ENCODE results near the gene ACVR1.

ACVR1 gene

DNA sequence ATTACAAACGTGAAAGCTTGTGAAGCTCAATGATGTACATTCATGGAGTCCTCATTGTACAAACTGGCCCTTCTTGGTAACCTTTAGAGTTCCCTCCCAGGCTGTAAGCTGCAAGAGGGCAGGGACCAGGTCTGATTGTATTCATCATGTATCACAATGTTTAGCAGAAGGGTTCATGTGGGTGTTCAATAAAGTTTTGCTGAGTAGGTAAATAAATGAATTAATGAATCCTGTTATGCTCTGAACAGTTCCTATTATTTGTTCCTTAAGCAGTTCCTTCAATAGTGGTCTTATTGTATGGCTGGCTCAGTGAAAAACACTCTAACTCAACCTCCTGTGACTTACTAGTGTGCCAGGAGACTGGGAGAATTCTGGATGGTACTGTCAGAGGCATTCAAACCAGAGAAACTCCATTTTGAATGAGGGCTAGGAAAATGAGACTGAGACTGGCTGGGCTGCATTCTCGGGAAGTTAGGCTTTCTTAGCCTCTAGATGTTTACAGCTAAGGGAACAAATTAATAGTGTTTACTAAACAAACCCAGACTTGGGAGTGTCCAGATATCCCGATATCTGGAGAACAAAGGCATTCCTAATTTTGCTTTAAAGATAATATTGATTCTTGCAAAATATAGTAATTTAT lies 1.8 kb upstream of the ACVR1 start:
- H3K4me1 Mint-ChIP-seq (ENCODE audit: low read depth): peaks cover 43% of the 10 kb centered on the region
- H3K9me3 Mint-ChIP-seq: no peaks in the 10 kb centered on the region
- no peaks in the 10 kb centered on the region for H3K27me3 Mint-ChIP-seq
- DNase-seq: no peak
- peak overlapping the region; percentile 81 for H3K4me3 Mint-ChIP-seq
- peaks cover 9% of the 10 kb centered on the region for H3K36me3 Mint-ChIP-seq (ENCODE audit: low read depth)
- H3K27ac Mint-ChIP-seq: no peak overlapping the region

- Mint-ChIP-seq H3K36me3 (ENCODE audit: low read depth) (peaks cover 14% of the 10 kb centered on the region), H3K27me3 (no peaks in the 10 kb centered on the region), H3K4me3 (peak overlapping the region; percentile 81), H3K9me3 (no peaks in the 10 kb centered on the region), H3K4me1 (ENCODE audit: low read depth) (peaks cover 54% of the 10 kb centered on the region), H3K27ac (peak overlapping the region; percentile 58)
- DNase-seq: no peak
These were observed 632 bp upstream of the ACVR1 start for GRCh38 chr2:157876786-157877138.

- Mint-ChIP-seq H3K4me1 (ENCODE audit: low read depth) (peaks cover 65% of the 10 kb centered on the region), H3K4me3 (peak overlapping the region; percentile 89)
- DNase-seq: peak; percentile 82
These were observed 477 bp downstream of the ACVR1 start for GRCh38 chr2:157875641-157876065.

DNA sequence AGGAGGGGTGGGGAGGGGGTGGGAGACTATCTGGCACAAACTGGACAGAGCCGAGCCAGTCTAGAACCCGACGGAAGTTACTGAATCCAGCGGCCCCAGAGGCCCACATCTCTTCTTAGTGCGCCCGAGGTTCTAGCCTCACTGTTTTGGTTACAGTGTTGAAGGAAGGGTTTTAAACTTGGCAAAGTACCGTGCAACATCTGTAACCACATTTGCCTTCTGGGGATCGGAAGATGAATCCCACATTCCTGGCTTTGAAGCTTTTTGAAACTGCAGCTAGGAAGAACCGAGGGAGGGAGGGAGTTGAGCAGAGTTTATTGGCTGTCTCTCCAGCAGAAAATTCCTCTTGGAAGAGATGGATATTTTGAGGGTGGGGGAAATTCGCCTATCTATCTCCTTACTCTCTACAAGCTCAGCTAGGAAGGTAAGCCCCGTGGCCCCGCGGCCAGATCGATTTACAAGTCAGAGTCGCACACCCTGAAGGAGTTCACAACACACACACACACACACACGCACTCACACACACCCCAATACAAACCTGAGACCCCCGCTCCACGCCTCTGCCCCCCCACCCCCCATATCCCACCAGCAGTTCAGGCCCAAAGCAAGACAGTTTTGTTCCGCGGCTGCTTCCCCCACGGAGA lies 1.0 kb downstream of the ACVR1 start:
- H3K27me3 Mint-ChIP-seq: no peaks in the 10 kb centered on the region
- peak overlapping the region; percentile 83 for H3K27ac Mint-ChIP-seq
- peaks cover 68% of the 10 kb centered on the region for H3K4me1 Mint-ChIP-seq (ENCODE audit: low read depth)
- no peaks in the 10 kb centered on the region for H3K9me3 Mint-ChIP-seq
- H3K4me3 Mint-ChIP-seq: peak overlapping the region; percentile 89
- DNase-seq: no peak
- H3K36me3 Mint-ChIP-seq (ENCODE audit: low read depth): peaks cover 15% of the 10 kb centered on the region

More at GRCh38 chr2:157875641-157876065, 477 bp downstream of the ACVR1 start:
- H3K27ac Mint-ChIP-seq: peak overlapping the region; percentile 83
- peaks cover 15% of the 10 kb centered on the region for H3K36me3 Mint-ChIP-seq (ENCODE audit: low read depth)
- no peaks in the 10 kb centered on the region for H3K9me3 Mint-ChIP-seq
- H3K27me3 Mint-ChIP-seq: no peaks in the 10 kb centered on the region

- DNase-seq: no peak
- no peaks in the 10 kb centered on the region for H3K9me3 Mint-ChIP-seq
- H3K27ac Mint-ChIP-seq: peak overlapping the region; percentile 83
- H3K27me3 Mint-ChIP-seq: no peaks in the 10 kb centered on the region
- H3K36me3 Mint-ChIP-seq (ENCODE audit: low read depth): peaks cover 15% of the 10 kb centered on the region
- peak overlapping the region; percentile 89 for H3K4me3 Mint-ChIP-seq
- H3K4me1 Mint-ChIP-seq (ENCODE audit: low read depth): peaks cover 75% of the 10 kb centered on the region
These were observed 1.8 kb downstream of the ACVR1 start for GRCh38 chr2:157874348-157874747.

DNA sequence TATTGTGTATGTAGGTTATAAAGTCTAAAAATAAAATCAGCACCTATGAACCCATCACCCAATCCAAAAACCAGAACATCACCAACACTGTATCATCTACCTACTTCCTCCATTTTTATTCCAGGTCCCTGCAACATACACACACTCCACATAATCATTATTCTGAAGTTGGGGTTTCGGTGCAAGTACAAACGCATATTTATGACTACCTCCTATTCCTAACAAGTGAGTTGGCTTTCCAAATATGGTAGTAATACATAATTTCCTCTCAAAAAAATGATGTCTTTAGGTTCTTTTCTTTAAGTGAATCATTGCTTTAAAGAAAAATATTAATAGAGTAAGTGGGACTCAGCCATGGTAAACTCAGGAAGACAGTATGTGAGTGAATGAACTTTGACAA lies 3.3 kb downstream of the ACVR1 start:
- Mint-ChIP-seq H3K36me3 (ENCODE audit: low read depth) (peaks cover 18% of the 10 kb centered on the region), H3K27ac (no peak overlapping the region), H3K9me3 (no peaks in the 10 kb centered on the region), H3K4me1 (ENCODE audit: low read depth) (peaks cover 75% of the 10 kb centered on the region), H3K4me3 (peak overlapping the region; percentile 10), H3K27me3 (no peaks in the 10 kb centered on the region)
- DNase-seq: no peak

- H3K36me3 Mint-ChIP-seq (ENCODE audit: low read depth): peaks cover 26% of the 10 kb centered on the region
- no peak overlapping the region for H3K4me3 Mint-ChIP-seq
- DNase-seq: no peak
- H3K27me3 Mint-ChIP-seq: no peaks in the 10 kb centered on the region
- H3K4me1 Mint-ChIP-seq (ENCODE audit: low read depth): peaks cover 78% of the 10 kb centered on the region
- H3K9me3 Mint-ChIP-seq: no peaks in the 10 kb centered on the region
- H3K27ac Mint-ChIP-seq: no peak overlapping the region
These were observed 4.7 kb downstream of the ACVR1 start for GRCh38 chr2:157871415-157871814.

DNA sequence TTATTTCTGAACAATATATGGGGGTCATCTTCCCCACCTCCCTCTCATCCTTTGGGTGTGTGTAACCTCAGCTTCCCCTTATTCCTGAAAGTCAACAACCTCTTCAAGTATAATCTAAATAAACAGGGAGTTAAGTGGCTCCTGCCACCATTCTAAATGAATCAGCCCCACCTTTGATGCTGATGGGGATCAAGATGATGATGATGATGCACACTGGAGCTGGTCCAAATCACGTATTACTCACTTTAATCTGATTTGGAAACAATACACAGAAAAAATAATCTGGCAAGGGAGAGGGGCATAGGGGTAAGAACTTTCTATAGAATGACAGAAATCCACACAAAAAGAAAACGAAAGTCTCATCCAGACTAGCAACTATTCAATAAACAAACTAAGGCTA lies 7.1 kb downstream of the ACVR1 start:
- H3K27ac Mint-ChIP-seq: peak overlapping the region; percentile 69
- peaks cover 84% of the 10 kb centered on the region for H3K4me1 Mint-ChIP-seq (ENCODE audit: low read depth)
- H3K36me3 Mint-ChIP-seq (ENCODE audit: low read depth): peaks cover 32% of the 10 kb centered on the region
- H3K4me3 Mint-ChIP-seq: no peak overlapping the region
- H3K9me3 Mint-ChIP-seq: peaks cover 3% of the 10 kb centered on the region
- DNase-seq: no peak
- no peaks in the 10 kb centered on the region for H3K27me3 Mint-ChIP-seq

- Mint-ChIP-seq H3K9me3 (peaks cover 3% of the 10 kb centered on the region), H3K36me3 (ENCODE audit: low read depth) (peaks cover 32% of the 10 kb centered on the region), H3K27ac (no peak overlapping the region), H3K27me3 (no peaks in the 10 kb centered on the region), H3K4me1 (ENCODE audit: low read depth) (peaks cover 71% of the 10 kb centered on the region), H3K4me3 (no peak overlapping the region)
- DNase-seq: no peak
These were observed 8.4 kb downstream of the ACVR1 start for GRCh38 chr2:157867703-157868102.

DNA sequence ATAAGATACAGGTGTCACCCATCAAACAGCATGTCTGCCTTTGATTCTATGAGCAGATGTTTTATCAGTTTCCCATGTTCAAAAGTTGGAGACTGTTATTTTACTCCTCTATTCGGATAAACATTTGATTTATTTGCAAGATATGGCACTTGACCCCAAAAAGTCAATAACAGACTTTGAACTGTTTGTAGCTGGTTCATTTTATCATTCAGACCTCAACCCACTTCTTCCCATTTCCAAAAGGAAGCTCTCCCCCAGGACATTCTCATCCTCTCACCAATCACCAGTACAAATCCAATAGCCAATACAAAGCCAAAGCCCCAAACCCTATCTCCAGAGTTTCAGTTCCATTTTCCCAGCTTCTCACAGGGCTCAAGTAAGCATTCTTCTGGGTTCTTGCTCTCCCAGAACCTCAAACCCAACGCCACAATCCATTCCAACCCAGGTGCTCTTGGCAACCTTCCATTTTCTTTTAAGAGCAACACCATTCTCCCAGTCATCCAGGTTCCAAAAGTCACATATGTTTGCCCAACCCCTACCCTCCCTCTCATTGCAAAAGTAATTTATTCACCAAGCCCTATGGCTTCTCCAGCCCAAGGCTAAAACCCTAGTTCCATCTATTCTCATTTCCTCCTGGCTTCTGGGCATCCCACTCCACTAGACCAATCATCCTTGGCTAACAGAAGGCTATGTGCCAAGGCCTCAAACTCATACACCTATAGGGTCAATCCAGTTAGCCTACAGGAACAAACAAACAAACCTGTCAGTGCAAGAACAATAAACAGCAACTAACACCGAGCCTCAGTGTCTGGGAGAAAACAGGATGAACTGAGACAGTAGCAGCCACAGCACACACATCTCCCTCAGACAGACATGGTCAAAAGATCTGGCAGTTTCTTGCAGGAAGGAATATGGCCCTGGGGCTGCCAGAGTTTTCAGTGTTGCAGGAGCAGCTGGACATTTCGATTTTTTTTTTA lies 9.2 kb downstream of the ACVR1 start:
- no peak overlapping the region for H3K4me3 Mint-ChIP-seq
- no peak for DNase-seq
- H3K9me3 Mint-ChIP-seq: peaks cover 3% of the 10 kb centered on the region
- peaks cover 63% of the 10 kb centered on the region for H3K4me1 Mint-ChIP-seq (ENCODE audit: low read depth)
- H3K27ac Mint-ChIP-seq: peak overlapping the region; percentile 8
- H3K27me3 Mint-ChIP-seq: no peaks in the 10 kb centered on the region
- H3K36me3 Mint-ChIP-seq (ENCODE audit: low read depth): peaks cover 29% of the 10 kb centered on the region

GRCh38 chr2:157866202-157866601 lies 9.9 kb downstream of the ACVR1 start:
- DNase-seq: no peak
- Mint-ChIP-seq H3K4me1 (ENCODE audit: low read depth) (peaks cover 57% of the 10 kb centered on the region), H3K27ac (no peak overlapping the region), H3K36me3 (ENCODE audit: low read depth) (peaks cover 27% of the 10 kb centered on the region), H3K9me3 (peaks cover 3% of the 10 kb centered on the region), H3K4me3 (no peak overlapping the region), H3K27me3 (no peaks in the 10 kb centered on the region)

DNA sequence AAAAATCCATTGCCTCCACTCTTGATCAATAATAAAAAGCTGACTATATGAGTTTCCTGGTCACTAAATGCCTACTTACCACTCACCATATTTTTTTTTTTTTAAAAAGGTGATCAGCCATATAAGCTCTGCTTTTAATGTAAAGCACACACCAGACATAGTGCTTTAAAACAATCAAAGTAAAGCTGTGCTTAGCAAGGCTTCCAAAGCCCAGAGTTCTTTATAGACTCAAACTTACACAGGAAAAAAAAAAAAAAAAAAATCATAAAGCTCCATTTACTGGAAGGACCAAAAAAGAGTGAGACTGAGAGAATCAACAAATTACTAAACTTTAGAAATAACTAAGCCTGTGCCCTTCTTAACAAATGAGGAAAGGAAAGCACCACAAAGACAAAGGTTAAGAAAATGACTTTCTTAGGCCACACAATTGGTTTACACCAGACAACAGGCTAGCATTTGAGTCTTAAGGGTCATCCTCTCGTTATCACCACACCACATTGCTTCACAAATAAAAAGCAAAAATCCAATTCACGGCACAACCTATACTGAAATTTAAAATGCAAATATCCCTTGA lies 11.2 kb downstream of the ACVR1 start:
- no peak for DNase-seq
- Mint-ChIP-seq H3K27ac (peak overlapping the region; percentile 86), H3K4me3 (no peak overlapping the region), H3K9me3 (peaks cover 3% of the 10 kb centered on the region), H3K27me3 (no peaks in the 10 kb centered on the region), H3K4me1 (ENCODE audit: low read depth) (peaks cover 47% of the 10 kb centered on the region), H3K36me3 (ENCODE audit: low read depth) (peaks cover 32% of the 10 kb centered on the region)

GRCh38 chr2:157858846-157859245 lies 17.3 kb downstream of the ACVR1 start:
- Mint-ChIP-seq H3K36me3 (ENCODE audit: low read depth) (peaks cover 50% of the 10 kb centered on the region), H3K4me1 (ENCODE audit: low read depth) (peaks cover 37% of the 10 kb centered on the region), H3K4me3 (no peak overlapping the region), H3K27me3 (no peaks in the 10 kb centered on the region), H3K9me3 (no peaks in the 10 kb centered on the region), H3K27ac (no peak overlapping the region)
- no peak for DNase-seq

- no peak overlapping the region for H3K4me3 Mint-ChIP-seq
- H3K27me3 Mint-ChIP-seq: no peaks in the 10 kb centered on the region
- peak overlapping the region; percentile 38 for H3K27ac Mint-ChIP-seq
- peaks cover 58% of the 10 kb centered on the region for H3K36me3 Mint-ChIP-seq (ENCODE audit: low read depth)
- H3K9me3 Mint-ChIP-seq: no peaks in the 10 kb centered on the region
- H3K4me1 Mint-ChIP-seq (ENCODE audit: low read depth): peaks cover 46% of the 10 kb centered on the region
- DNase-seq: no peak
These were observed 18.2 kb downstream of the ACVR1 start for GRCh38 chr2:157857881-157858280.
